SK-N-DZ (cell line): ENCODE data around the gene TMEM116.

Experiments
- DNase-seq: peaks from one replicate; pipeline ENCODE4 v3.0.0-alpha.2; 2015; ENCODE audit warnings: low spot score
- small RNA-seq, 2 experiments: library from RNA; depleted of rRNA; stranded (forward); fragments of <200 nt; gene quantifications; one replicate each; pipeline ENCODE3, GENCODE V24; 2014

The TMEM116 gene

DNA sequence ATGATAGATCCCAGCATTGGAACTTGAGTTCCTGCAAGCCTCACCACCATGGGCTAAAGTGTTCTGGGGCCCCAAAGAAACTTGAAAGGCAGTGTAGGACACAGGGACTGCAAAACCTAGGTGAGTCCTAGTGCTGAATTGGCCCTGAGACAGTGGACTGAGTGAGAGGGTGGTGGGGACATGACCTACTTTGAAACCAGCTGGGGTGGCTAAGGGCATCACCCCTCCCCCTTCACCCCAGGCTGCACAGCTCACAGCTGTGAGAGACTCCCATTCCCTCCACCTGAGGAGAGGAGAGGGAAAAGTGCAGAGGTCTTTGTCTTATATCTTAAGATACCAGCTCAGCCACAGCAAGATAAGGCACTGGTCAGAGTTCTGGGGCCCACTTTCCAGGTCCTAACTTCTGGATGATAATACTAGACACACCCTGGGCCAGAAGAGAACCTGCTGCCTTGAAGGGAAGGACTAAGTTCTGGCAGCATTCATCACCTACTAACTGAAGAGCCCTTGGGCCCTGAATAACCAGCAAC is 108.5 kb downstream of the TMEM116 start:
- no peak for DNase-seq

DNA sequence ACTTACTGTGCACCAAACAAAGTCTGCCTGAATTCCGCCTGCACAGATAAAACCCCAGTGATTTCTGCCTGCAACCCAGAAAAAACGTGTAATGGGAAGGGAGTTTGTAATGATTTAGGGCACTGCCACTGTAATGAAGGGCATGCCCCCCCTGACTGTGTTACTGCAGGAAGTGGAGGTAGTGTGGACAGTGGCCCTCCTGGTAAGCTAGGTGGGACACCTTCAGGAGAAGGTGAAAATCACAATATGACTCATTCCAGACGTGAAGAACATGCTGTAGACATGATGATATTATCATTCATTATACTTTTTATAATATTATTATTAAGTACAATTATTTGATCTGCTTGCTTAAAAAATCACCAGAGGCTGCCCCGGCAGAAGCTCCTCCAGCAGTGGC is 111.8 kb downstream of the TMEM116 start:
- no peak for DNase-seq

DNA sequence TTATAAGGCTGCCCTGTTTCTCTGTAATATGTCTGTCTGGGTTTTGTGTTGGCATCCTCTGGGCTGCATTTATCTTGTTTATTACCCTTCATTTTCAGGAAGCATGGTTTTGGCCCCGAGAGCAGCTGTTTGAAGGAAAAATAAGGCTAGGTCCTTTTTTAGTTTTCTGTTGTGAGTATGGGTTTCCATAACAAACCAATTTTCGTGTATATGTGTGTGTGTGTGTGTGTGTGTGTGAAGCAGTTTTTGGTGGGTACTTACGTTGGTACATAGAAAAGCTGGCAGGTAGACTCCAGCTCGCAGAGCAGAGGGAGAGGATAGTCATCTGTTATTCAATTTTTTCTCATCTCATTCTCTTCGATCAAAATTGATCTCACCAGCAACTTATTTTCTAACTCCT is 118.4 kb downstream of the TMEM116 start:
- no peak for DNase-seq

DNA sequence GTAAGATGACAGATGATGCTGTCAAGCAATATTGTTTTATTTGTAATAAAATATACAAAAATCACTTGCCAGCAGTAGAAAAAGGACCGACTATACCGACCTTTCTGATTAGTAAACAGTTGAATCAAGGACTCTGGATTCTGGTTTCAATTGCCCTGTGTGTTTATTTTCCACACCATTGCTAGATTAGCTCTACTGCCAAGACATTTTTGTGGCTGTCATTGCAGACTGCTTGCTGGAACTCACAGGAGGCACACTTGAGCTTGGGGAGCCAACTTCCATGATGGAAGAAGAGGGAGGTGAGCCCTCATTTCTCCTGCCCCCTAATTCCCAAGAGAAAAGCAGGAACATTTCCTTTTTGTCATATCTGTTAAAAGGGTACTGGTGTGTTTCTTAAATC is 119.7 kb downstream of the TMEM116 start:
- no peak for DNase-seq

DNA sequence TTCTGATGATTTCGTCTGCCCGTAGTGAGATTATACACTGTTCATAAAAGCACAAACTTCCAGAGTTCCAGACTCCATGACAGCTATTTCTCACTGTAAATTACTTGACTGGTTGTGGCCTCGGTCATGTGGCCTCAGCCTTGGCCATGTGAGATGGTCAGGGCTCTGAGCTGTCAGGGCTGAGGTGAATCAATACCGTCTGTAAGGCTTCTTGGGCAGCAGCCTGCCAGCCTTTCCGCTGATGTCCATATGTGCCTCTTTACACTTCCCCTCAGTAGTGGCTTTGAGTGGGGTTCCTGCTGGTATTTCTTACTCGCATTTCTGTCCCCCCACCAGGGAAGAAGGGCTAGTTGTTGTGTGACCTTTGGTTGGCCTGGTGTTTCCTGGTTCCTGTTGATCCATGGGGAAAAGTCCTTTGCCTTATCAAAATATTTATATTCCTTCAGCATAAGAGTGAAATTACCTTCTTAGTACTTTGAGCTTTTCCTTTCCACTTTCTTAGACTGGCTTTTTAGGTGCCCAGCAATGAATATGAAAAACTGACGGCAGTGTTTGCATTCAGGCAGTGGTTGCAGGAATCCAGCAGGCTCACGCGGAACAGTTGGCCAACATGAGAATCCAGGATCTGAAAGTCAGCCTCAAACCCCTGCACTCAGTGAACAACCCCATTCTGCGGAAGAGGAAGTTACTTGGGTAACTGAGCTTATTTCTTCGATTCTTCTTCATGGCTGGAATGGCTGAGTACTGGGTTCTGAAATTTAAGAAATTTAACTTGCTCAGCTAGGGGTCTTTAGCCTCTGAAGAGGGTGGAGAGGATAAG is 124.8 kb downstream of the TMEM116 start:
- no peak for DNase-seq

DNA sequence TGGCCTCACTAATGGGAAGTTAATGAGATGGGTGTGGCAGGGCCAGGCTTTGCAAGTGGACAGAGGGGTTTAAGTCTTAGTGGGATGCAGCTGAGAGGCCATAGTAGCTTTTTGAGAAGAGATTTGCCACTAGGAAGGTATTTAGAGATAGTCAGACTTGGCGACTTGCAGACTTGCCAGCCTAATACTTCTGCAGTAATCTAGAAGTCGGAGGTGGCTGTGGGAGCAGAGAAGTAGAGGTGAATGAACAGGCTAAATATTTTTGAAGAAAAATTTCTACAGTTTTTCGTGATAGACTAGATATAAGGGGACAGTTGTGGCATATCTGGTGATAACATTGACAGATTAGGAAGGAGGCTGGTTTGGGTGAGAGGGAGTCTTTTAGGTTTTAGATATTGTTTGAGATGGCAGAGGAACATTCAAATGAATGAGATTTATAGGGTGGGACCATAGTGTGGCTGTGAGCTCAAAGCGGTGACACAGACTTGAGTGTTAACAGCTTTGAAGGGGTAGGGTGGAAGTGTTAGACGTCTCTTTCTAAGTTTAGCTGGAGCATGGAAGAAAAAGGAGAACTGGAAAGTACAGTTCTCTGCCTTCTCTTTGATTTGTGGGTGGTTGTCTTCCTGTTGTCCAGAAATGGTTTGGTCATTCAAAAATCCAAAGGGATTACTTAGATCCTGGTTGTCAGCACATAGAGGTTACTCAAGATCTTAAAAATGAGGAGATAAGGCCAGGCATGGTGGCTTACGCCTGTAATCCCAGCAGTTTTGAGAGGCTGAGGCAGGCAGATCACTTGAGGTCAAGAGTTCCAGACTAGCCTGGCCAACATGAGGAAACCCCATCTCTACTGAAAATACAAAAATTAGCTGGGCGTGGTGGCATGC is 126.1 kb downstream of the TMEM116 start:
- no peak for DNase-seq

DNA sequence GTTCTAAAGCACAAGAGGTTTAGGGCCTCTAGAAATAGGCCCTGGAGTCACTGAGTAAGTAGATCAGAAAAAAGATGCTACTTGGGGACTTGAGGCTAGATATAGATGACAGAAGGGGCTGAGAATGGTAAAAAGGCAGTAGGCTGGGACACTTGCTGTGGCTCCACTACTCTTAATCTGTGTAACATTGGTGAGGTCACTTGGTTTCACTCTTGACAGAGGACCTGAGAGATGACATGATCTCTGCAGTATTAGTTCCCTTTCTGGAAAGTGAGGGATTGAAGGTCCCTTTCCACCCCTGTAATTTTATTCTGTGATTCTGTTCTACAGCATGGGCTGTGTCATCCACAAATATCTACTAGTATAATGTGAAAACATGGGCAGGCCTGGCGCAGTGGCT is 131.2 kb downstream of the TMEM116 start:
- no peak for DNase-seq

Small RNAs within 50 kb of the gene (small RNA-seq; reads per million reads assigned to genes)
- 0 to 0.18 reads per million in 2 experiments for gene AC004024.1
- 0 reads per million in 2 experiments for gene MIR3657
